Skin epidermis (tissue), 12 donors: Measurements from ENCODE around the gene GALNT9.

Source experiments
- H3K27ac ChIP-seq, 21 experiments: fragments of 200-600 bp; sonication (generic) in 11 of 21; one replicate each; pipeline ENCODE4 v1.5.0; 2020; ENCODE audit warnings: mild to moderate bottlenecking in 3 of 21, inconsistent platforms in 2 of 21, moderate library complexity in 2 of 21
- H3K4me3 ChIP-seq, 7 experiments: fragments of 200-600 bp; sonication (generic) in 2 of 7; one replicate each; pipeline ENCODE4 v1.5.0; 2020; ENCODE audit warnings: inconsistent platforms in 2 of 7, mild to moderate bottlenecking in 2 of 7, moderate library complexity in 1 of 7

Gene GALNT9

GRCh38 chr12:132146772-132147422, 182.5 kb downstream of the GALNT9 start:
- Histone ChIP-seq H3K4me3 (no peak overlapping the region), H3K27ac (no peak overlapping the region)
